Dendritic cell treated with granulocyte-macrophage colony-stimulating factor and Interleukin-4, amounts not matched to agents 40 ng/mL and 50 ng/mL, for 4 days (primary cell): ENCODE measurements around the gene LENG9.

ENCODE experiments used
- H3K27ac Mint-ChIP-seq: one replicate; pipeline ENCODE4 v1.8.0; 2022; ENCODE audit warnings: mild to moderate bottlenecking, mixed read lengths
- H3K27me3 Mint-ChIP-seq: one replicate; pipeline ENCODE4 v1.8.0; 2022; ENCODE audit warnings: mild to moderate bottlenecking, mixed read lengths
- H3K36me3 Mint-ChIP-seq: one replicate; pipeline ENCODE4 v1.8.0; 2022; ENCODE audit warnings: low read depth, mixed read lengths
- H3K4me1 Mint-ChIP-seq: one replicate; pipeline ENCODE4 v1.8.0; 2022; ENCODE audit warnings: low read depth, mixed read lengths
- H3K4me3 Mint-ChIP-seq: one replicate; pipeline ENCODE4 v1.8.0; 2022; ENCODE audit warnings: mild to moderate bottlenecking, moderate library complexity, mixed read lengths
- H3K9me3 Mint-ChIP-seq: one replicate; pipeline ENCODE4 v1.8.0; 2022; ENCODE audit warnings: mixed read lengths
- intact Hi-C: fragments of 100-400 bp; cut with micrococcal nuclease; formaldehyde crosslinking; loops from one replicate; pipeline ENCODE4 v1.15.0; 2022

Gene LENG9

GRCh38 chr19:54489766-54490165 lies 26.2 kb upstream of the LENG9 start:
- H3K27me3 Mint-ChIP-seq, result peaks cover 84% of the 10 kb centered on the region
- H3K27ac Mint-ChIP-seq, result no peak overlapping the region
- no peaks in the 10 kb centered on the region for H3K36me3 Mint-ChIP-seq
- peaks cover 13% of the 10 kb centered on the region for H3K4me1 Mint-ChIP-seq
- intact Hi-C loops, result no loop called here
- H3K9me3 Mint-ChIP-seq, result no peaks in the 10 kb centered on the region
- H3K4me3 Mint-ChIP-seq, result no peak overlapping the region

GRCh38 chr19:54489341-54489740 lies 25.8 kb upstream of the LENG9 start:
- H3K27ac Mint-ChIP-seq, result no peak overlapping the region
- H3K9me3 Mint-ChIP-seq, result no peaks in the 10 kb centered on the region
- H3K4me1 Mint-ChIP-seq, result peaks cover 13% of the 10 kb centered on the region
- H3K4me3 Mint-ChIP-seq, result no peak overlapping the region
- intact Hi-C loops, result no loop called here
- peaks cover 84% of the 10 kb centered on the region for H3K27me3 Mint-ChIP-seq
- H3K36me3 Mint-ChIP-seq, result no peaks in the 10 kb centered on the region

- no peaks in the 10 kb centered on the region for H3K9me3 Mint-ChIP-seq
- H3K4me1 Mint-ChIP-seq, result peaks cover 32% of the 10 kb centered on the region
- H3K27me3 Mint-ChIP-seq, result peaks cover 72% of the 10 kb centered on the region
- intact Hi-C loops, result no loop called here
- H3K36me3 Mint-ChIP-seq, result no peaks in the 10 kb centered on the region
- H3K4me3 Mint-ChIP-seq, result no peak overlapping the region
- no peak overlapping the region for H3K27ac Mint-ChIP-seq
These were observed 22.3 kb upstream of the LENG9 start for GRCh38 chr19:54485851-54486250.

- H3K27me3 Mint-ChIP-seq, result peaks cover 68% of the 10 kb centered on the region
- no peaks in the 10 kb centered on the region for H3K9me3 Mint-ChIP-seq
- peaks cover 45% of the 10 kb centered on the region for H3K4me1 Mint-ChIP-seq
- intact Hi-C loops, result no loop called here
- H3K36me3 Mint-ChIP-seq, result no peaks in the 10 kb centered on the region
- H3K4me3 Mint-ChIP-seq, result no peak overlapping the region
- H3K27ac Mint-ChIP-seq, result no peak overlapping the region
These were observed 20.9 kb upstream of the LENG9 start for GRCh38 chr19:54484451-54484850.

GRCh38 chr19:54482889-54483288 lies 19.3 kb upstream of the LENG9 start:
- Mint-ChIP-seq H3K36me3 (no peaks in the 10 kb centered on the region), H3K27ac (no peak overlapping the region), H3K9me3 (no peaks in the 10 kb centered on the region), H3K4me3 (peak overlapping the region; percentile 17), H3K27me3 (peaks cover 77% of the 10 kb centered on the region), H3K4me1 (peaks cover 57% of the 10 kb centered on the region)
- intact Hi-C loops, result no loop called here

- no peak overlapping the region for H3K27ac Mint-ChIP-seq
- intact Hi-C loops, result loop anchor here (2.0 kb wide), 2 partner anchors 163 to 195 kb away; no protein-coding TSS in a partner anchor
- peaks cover 65% of the 10 kb centered on the region for H3K4me1 Mint-ChIP-seq
- H3K36me3 Mint-ChIP-seq, result no peaks in the 10 kb centered on the region
- no peak overlapping the region for H3K4me3 Mint-ChIP-seq
- H3K27me3 Mint-ChIP-seq, result peaks cover 82% of the 10 kb centered on the region
- H3K9me3 Mint-ChIP-seq, result no peaks in the 10 kb centered on the region
These were observed 17.9 kb upstream of the LENG9 start for GRCh38 chr19:54481326-54481930.

- H3K27me3 Mint-ChIP-seq, result peaks cover 83% of the 10 kb centered on the region
- no peak overlapping the region for H3K4me3 Mint-ChIP-seq
- peaks cover 54% of the 10 kb centered on the region for H3K4me1 Mint-ChIP-seq
- no peak overlapping the region for H3K27ac Mint-ChIP-seq
- intact Hi-C loops, result loop anchor here (2.0 kb wide), 2 partner anchors 165 to 197 kb away; no protein-coding TSS in a partner anchor
- H3K36me3 Mint-ChIP-seq, result no peaks in the 10 kb centered on the region
- H3K9me3 Mint-ChIP-seq, result no peaks in the 10 kb centered on the region
These were observed 16.5 kb upstream of the LENG9 start for GRCh38 chr19:54480051-54480450.

GRCh38 chr19:54478677-54479266 lies 15.2 kb upstream of the LENG9 start:
- no peak overlapping the region for H3K4me3 Mint-ChIP-seq
- no peaks in the 10 kb centered on the region for H3K9me3 Mint-ChIP-seq
- no peaks in the 10 kb centered on the region for H3K36me3 Mint-ChIP-seq
- intact Hi-C loops, result loop anchor here (5.0 kb wide), 1 partner anchor 444 kb away; no protein-coding TSS in a partner anchor
- no peak overlapping the region for H3K27ac Mint-ChIP-seq
- H3K4me1 Mint-ChIP-seq, result peaks cover 56% of the 10 kb centered on the region
- peaks cover 82% of the 10 kb centered on the region for H3K27me3 Mint-ChIP-seq

- Mint-ChIP-seq H3K36me3 (no peaks in the 10 kb centered on the region), H3K27ac (no peak overlapping the region), H3K9me3 (no peaks in the 10 kb centered on the region), H3K4me3 (no peak overlapping the region), H3K27me3 (peaks cover 87% of the 10 kb centered on the region), H3K4me1 (peaks cover 60% of the 10 kb centered on the region)
- intact Hi-C loops, result loop anchor here (5.0 kb wide), 1 partner anchor 445 kb away; no protein-coding TSS in a partner anchor
These were observed 14.1 kb upstream of the LENG9 start for GRCh38 chr19:54477650-54478049.

GRCh38 chr19:54475706-54476105 lies 12.1 kb upstream of the LENG9 start:
- peaks cover 83% of the 10 kb centered on the region for H3K27me3 Mint-ChIP-seq
- H3K9me3 Mint-ChIP-seq, result no peaks in the 10 kb centered on the region
- no peak overlapping the region for H3K4me3 Mint-ChIP-seq
- intact Hi-C loops, result loop anchor here (5.0 kb wide), 1 partner anchor 447 kb away; no protein-coding TSS in a partner anchor
- H3K4me1 Mint-ChIP-seq, result peaks cover 49% of the 10 kb centered on the region
- no peak overlapping the region for H3K27ac Mint-ChIP-seq
- no peaks in the 10 kb centered on the region for H3K36me3 Mint-ChIP-seq

GRCh38 chr19:54473892-54474372 lies 10.4 kb upstream of the LENG9 start:
- Mint-ChIP-seq H3K4me3 (no peak overlapping the region), H3K9me3 (no peaks in the 10 kb centered on the region)
- intact Hi-C loops, result no loop called here

GRCh38 chr19:54473071-54473891 lies 9.7 kb upstream of the LENG9 start, which contains the start of gene CDC42EP5:
CDC42EP5 (minus strand) TSS chr19:54473296; CDS start chr19:54465547, 7,749 bp downstream.
- H3K9me3 Mint-ChIP-seq, result no peaks in the 10 kb centered on the region
- peaks cover 41% of the 10 kb centered on the region for H3K4me1 Mint-ChIP-seq
- no peaks in the 10 kb centered on the region for H3K36me3 Mint-ChIP-seq
- peak within 1 kb of the TSS; percentile 18 for H3K4me3 Mint-ChIP-seq
- H3K27me3 Mint-ChIP-seq, result peaks cover 87% of the 10 kb centered on the region
- H3K27ac Mint-ChIP-seq, result peak within 1 kb of the TSS; percentile 6
- intact Hi-C loops, result no loop called here

More at GRCh38 chr19:54473892-54474372, 10.4 kb upstream of the LENG9 start:
- Mint-ChIP-seq H3K27me3 (peaks cover 88% of the 10 kb centered on the region), H3K36me3 (no peaks in the 10 kb centered on the region), H3K27ac (peak overlapping the region; percentile 6), H3K4me1 (peaks cover 47% of the 10 kb centered on the region)

- intact Hi-C loops, result no loop called here
- Mint-ChIP-seq H3K27ac (peak overlapping the region; percentile 61), H3K4me1 (peaks cover 29% of the 10 kb centered on the region), H3K27me3 (peaks cover 80% of the 10 kb centered on the region), H3K4me3 (peak overlapping the region; percentile 31), H3K36me3 (no peaks in the 10 kb centered on the region), H3K9me3 (no peaks in the 10 kb centered on the region)
These were observed 7.6 kb upstream of the LENG9 start for GRCh38 chr19:54470991-54471782.
